ENCODE measurements around the gene NDUFB10. TPM values are rescaled to one million over a fixed set of nuclear protein-coding genes. Genes with fewer than 3 reads are reported as not detected.

Gene NDUFB10
- total and polyA plus RNA-seq, 10 of the 15 experiments (the other 5 are each of a cell fraction or from before 2014, with no cell fraction given), result 52.2 to 319 (median 130) TPM

DNA sequence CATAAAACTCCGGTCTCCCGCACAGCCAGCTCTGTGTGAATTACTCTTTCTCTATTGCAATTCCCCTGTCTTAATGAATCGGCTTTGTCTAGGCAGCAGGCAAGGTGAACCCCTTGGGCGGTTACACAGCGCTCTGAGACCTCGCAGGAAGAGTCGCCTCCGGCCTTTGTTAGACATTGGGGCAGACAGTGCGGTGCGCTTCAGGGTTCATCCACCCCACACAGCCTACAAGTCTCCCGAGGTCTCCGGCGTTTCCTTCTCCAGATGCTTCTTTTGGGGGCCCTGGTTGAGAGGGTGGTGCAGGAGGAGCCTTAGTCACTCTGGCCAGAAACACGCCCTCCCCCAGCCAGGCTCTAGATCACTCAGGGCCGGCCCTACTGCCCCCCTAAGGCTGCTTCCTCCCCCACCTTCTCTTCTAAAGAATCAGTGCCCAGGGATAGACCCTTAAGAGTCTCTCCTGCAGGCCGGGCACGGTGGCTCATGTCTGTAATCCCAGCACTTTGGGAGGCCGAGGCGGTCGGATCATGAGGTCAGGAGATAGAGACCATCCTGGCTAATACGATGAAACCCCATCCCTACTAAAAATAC is 14.6 kb upstream of the NDUFB10 start (continued):
- TF ChIP-seq IKZF2 (IDR thresholded peaks at IDR 0.05), result no peak
- no peak for TF ChIP-seq TBL1XR1 (IDR thresholded peaks at IDR 0.05; ENCODE audit: low read depth, low read length)
- TF ChIP-seq, protein P1, sequence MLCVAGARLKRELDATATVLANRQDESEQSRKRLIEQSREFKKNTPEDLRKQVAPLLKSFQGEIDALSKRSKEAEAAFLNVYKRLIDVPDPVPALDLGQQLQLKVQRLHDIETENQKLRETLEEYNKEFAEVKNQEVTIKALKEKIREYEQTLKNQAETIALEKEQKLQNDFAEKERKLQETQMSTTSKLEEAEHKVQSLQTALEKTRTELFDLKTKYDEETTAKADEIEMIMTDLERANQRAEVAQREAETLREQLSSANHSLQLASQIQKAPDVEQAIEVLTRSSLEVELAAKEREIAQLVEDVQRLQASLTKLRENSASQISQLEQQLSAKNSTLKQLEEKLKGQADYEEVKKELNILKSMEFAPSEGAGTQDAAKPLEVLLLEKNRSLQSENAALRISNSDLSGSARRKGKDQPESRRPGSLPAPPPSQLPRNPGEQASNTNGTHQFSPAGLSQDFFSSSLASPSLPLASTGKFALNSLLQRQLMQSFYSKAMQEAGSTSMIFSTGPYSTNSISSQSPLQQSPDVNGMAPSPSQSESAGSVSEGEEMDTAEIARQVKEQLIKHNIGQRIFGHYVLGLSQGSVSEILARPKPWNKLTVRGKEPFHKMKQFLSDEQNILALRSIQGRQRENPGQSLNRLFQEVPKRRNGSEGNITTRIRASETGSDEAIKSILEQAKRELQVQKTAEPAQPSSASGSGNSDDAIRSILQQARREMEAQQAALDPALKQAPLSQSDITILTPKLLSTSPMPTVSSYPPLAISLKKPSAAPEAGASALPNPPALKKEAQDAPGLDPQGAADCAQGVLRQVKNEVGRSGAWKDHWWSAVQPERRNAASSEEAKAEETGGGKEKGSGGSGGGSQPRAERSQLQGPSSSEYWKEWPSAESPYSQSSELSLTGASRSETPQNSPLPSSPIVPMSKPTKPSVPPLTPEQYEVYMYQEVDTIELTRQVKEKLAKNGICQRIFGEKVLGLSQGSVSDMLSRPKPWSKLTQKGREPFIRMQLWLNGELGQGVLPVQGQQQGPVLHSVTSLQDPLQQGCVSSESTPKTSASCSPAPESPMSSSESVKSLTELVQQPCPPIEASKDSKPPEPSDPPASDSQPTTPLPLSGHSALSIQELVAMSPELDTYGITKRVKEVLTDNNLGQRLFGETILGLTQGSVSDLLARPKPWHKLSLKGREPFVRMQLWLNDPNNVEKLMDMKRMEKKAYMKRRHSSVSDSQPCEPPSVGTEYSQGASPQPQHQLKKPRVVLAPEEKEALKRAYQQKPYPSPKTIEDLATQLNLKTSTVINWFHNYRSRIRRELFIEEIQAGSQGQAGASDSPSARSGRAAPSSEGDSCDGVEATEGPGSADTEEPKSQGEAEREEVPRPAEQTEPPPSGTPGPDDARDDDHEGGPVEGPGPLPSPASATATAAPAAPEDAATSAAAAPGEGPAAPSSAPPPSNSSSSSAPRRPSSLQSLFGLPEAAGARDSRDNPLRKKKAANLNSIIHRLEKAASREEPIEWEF (IDR thresholded peaks at IDR 0.05; ENCODE audit: insufficient replicate concordance, low read depth, low read length), result no peak
- TF ChIP-seq RAD51 (IDR thresholded peaks at IDR 0.05), result no peak
- no peak for TF ChIP-seq RELA (IDR thresholded peaks at IDR 0.05; ENCODE audit: borderline replicate concordance, partially characterized antibody)
- TF ChIP-seq, protein P2, sequence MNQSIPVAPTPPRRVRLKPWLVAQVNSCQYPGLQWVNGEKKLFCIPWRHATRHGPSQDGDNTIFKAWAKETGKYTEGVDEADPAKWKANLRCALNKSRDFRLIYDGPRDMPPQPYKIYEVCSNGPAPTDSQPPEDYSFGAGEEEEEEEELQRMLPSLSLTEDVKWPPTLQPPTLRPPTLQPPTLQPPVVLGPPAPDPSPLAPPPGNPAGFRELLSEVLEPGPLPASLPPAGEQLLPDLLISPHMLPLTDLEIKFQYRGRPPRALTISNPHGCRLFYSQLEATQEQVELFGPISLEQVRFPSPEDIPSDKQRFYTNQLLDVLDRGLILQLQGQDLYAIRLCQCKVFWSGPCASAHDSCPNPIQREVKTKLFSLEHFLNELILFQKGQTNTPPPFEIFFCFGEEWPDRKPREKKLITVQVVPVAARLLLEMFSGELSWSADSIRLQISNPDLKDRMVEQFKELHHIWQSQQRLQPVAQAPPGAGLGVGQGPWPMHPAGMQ (IDR thresholded peaks at IDR 0.05; ENCODE audit: borderline replicate concordance), result no peak

Measured in GM12878 (cell line).